ENCODE measurements around the gene TELO2. TPM values are rescaled to one million over a fixed set of nuclear protein-coding genes. Genes with fewer than 3 reads are reported as not detected.
A peak's percentile ranks its signal among the peaks of the same experiment; 100 is the strongest.

TELO2 gene
- total and polyA plus RNA-seq, 12 donors, result 14.5 to 50.5 (median 20.8) TPM

- WGBS, 2 donors, result 12 to 14% methylated on average over 25 of the region's 25 CpGs
- DNase-seq (peak; percentile 52 to 77), ATAC-seq (peak; percentile 48 to 83 (median 78))
- peak; percentile 42 to 78 (median 67) for TF ChIP-seq CTCF (IDR thresholded peaks at IDR 0.05)
- Histone ChIP-seq H3K36me3 (peaks cover 0 to 47% (median 26%) of the 10 kb centered on the region in 9 donors), H3K9me3 (no peaks in the 10 kb centered on the region), H3K4me3 (peak overlapping the region; percentile 65 to 92 (median 80)), H3K27ac (peak overlapping the region in 9 of 10 donors; percentile 42 to 97 (median 87)), H3K27me3 (no peaks in the 10 kb centered on the region), H3K4me1 (peaks cover 9 to 31% (median 25%) of the 10 kb centered on the region in 9 donors)
- intact Hi-C loops (cut with DNase I), result loop anchor here (5.0 to 10.0 kb wide), 11 partner anchors 38 to 211 kb away; partner anchors contain the start of genes CRAMP1 (in 3 of the 10), IFT140 (in 3 of the 10), TMEM204 (in 3 of the 10) and MAPK8IP3 (in 1 of the 10)
Measured at GRCh38 chr16:1494129-1494640, 1.0 kb downstream of the TELO2 start.

GRCh38 chr16:1494711-1495110 is 1.6 kb downstream of the TELO2 start:
- no peaks in the 10 kb centered on the region for H3K27me3 ChIP-seq
- H3K9me3 ChIP-seq, result no peaks in the 10 kb centered on the region
- H3K4me3 ChIP-seq, result peak overlapping the region in 8 of 10 donors; percentile 67 to 92 (median 81)
- intact Hi-C loops (cut with DNase I), result loop anchor here (5.0 to 10.0 kb wide), 11 partner anchors 38 to 210 kb away; partner anchors contain the start of genes TMEM204 (in 4 of the 10), CRAMP1 (in 3 of the 10), IFT140 (in 3 of the 10) and MAPK8IP3 (in 1 of the 10)
- peaks cover 9 to 31% (median 25%) of the 10 kb centered on the region in 9 donors for H3K4me1 ChIP-seq
- DNase-seq (peak; percentile 60 to 65), ATAC-seq (peak; percentile 13 to 74 (median 58))
- peaks cover 0 to 53% (median 28%) of the 10 kb centered on the region in 9 donors for H3K36me3 ChIP-seq
- peak in 1 of 9 donors; percentile 0 for TF ChIP-seq CTCF (IDR thresholded peaks at IDR 0.05)
- H3K27ac ChIP-seq, result peak overlapping the region in 9 of 10 donors; percentile 26 to 97 (median 82)
- WGBS, 2 donors, result 27 to 43% methylated on average over 13 of the region's 13 CpGs

GRCh38 chr16:1495211-1495888 is 2.2 kb downstream of the TELO2 start:
- Histone ChIP-seq H3K9me3 (no peaks in the 10 kb centered on the region), H3K4me3 (peak overlapping the region in 1 of 10 donors; percentile 80), H3K4me1 (peaks cover 9 to 31% (median 25%) of the 10 kb centered on the region in 9 donors), H3K27ac (peak overlapping the region in 5 of 10 donors; percentile 17 to 97 (median 42)), H3K36me3 (peaks cover 0 to 59% (median 34%) of the 10 kb centered on the region in 9 donors), H3K27me3 (no peaks in the 10 kb centered on the region)
- DNase-seq (no peak), ATAC-seq (no peak)
- TF ChIP-seq CTCF (IDR thresholded peaks at IDR 0.05), result no peak
- intact Hi-C loops (cut with DNase I), result loop anchor here in 7 of 10 donors (5.0 to 10.0 kb wide), 8 partner anchors 37 to 209 kb away; partner anchors contain the start of genes CRAMP1 (in 1 of the 7), IFT140 (in 1 of the 7), MAPK8IP3 (in 1 of the 7) and TMEM204 (in 1 of the 7)
- 92% methylated on average over 39 of the region's 39 CpGs for WGBS, 2 donors

GRCh38 chr16:1495889-1496262 is 2.7 kb downstream of the TELO2 start:
- Histone ChIP-seq H3K27ac (no peak overlapping the region), H3K9me3 (no peaks in the 10 kb centered on the region), H3K4me1 (peaks cover 9 to 31% (median 25%) of the 10 kb centered on the region in 9 donors), H3K36me3 (peaks cover 0 to 64% (median 39%) of the 10 kb centered on the region in 9 donors), H3K4me3 (no peak overlapping the region), H3K27me3 (no peaks in the 10 kb centered on the region)
- DNase-seq (no peak), ATAC-seq (no peak)
- intact Hi-C loops (cut with DNase I), result loop anchor here in 7 of 10 donors (5.0 to 10.0 kb wide), 8 partner anchors 36 to 209 kb away; partner anchors contain the start of genes CRAMP1 (in 1 of the 7), IFT140 (in 1 of the 7), MAPK8IP3 (in 1 of the 7) and TMEM204 (in 1 of the 7)
- TF ChIP-seq CTCF (IDR thresholded peaks at IDR 0.05), result no peak
- 93 to 96% methylated on average over 25 of the region's 25 CpGs for WGBS, 2 donors
